Activated CD8-positive, alpha-beta memory T cell treated with anti-CD3 and anti-CD28 coated beads, Interleukin-2, amount 50 U/mL, for 4 hours (primary cell): ENCODE data around the gene BST2.
A peak's percentile ranks its signal among the peaks of the same experiment; 100 is the strongest.

Source experiments
- DNase-seq: peaks from one replicate; pipeline ENCODE4 v3.0.0-alpha.2; 2020

Gene BST2, protein sequence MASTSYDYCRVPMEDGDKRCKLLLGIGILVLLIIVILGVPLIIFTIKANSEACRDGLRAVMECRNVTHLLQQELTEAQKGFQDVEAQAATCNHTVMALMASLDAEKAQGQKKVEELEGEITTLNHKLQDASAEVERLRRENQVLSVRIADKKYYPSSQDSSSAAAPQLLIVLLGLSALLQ

GRCh38 chr19:17405250-17406045, at the start of gene BST2:
BST2 (minus strand) TSS chr19:17405630; CDS start chr19:17405575, 55 bp downstream.
- peak; percentile 38 for DNase-seq

- no peak for DNase-seq
Observed at GRCh38 chr19:17454576-17455071, 49.2 kb upstream of the BST2 start.

GRCh38 chr19:17451820-17452219, 46.4 kb upstream of the BST2 start:
- DNase-seq, result no peak

DNA sequence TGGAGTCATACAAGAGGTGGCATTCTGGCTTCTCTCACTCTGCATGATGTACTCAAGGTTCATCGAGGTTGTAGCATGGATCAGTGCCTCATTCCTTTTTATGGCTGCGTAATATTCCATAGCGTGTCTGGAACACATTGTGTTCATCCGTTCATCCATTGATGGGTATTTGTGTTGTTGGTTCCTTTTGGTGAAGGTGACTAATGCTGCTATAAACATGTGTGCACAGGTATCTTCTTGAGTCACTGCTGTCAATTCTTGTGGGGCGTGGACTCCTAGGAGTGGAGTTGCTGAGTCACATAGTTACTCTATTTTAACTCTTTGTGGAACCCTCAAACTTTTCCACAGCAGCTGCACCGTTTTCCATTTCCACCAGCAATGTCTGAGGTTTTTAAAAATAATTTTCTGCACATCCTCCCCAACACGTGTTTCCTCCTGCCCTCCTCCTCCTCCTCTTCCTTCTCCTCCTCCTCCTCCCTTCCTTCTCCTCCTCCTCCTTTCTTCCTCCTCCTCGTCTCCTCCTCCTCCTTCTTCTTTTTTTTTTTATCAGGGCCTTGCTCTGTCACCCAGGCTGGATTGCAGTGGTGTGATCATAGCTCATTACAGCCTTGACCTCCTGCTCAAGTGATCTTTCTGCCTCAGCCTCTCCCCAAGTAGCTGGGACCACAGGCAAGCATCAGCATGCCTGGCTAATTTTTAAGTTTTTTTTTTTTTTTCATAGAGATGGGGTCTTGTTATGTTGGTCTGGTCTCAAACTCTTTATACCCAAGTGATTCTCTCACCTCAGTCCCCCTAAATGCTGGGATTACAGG, 45.0 kb upstream of the BST2 start:
- no peak for DNase-seq

GRCh38 chr19:17448131-17448967, 42.9 kb upstream of the BST2 start, which contains the start of gene TMEM221:
TMEM221 (minus strand) TSS chr19:17448668; CDS start chr19:17448462, 206 bp downstream.
- peak; percentile 63 for DNase-seq

DNA sequence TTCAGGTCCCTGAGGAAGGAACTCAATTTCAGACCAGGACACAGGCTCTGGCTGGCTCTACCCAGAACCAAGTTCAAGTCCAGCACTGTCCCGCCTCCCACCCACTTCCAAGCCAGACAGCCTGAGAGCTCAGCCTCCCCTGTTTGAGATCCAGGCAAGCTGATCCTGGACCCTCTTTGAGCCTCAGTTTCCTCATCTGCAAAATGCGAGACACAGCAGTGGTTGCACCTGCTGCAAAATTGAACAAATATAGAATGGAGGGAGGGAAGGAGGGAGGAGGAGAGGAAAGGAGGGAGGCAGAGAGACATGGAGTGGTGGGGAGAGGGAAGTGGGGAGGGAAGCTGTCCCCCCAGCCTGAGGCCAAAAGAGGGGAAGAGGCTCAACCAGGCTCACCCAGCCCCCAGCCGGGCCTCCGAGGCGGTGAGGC, 42.3 kb upstream of the BST2 start:
- no peak for DNase-seq

- DNase-seq, result no peak
Observed at GRCh38 chr19:17445526-17446165, 40.2 kb upstream of the BST2 start.

DNA sequence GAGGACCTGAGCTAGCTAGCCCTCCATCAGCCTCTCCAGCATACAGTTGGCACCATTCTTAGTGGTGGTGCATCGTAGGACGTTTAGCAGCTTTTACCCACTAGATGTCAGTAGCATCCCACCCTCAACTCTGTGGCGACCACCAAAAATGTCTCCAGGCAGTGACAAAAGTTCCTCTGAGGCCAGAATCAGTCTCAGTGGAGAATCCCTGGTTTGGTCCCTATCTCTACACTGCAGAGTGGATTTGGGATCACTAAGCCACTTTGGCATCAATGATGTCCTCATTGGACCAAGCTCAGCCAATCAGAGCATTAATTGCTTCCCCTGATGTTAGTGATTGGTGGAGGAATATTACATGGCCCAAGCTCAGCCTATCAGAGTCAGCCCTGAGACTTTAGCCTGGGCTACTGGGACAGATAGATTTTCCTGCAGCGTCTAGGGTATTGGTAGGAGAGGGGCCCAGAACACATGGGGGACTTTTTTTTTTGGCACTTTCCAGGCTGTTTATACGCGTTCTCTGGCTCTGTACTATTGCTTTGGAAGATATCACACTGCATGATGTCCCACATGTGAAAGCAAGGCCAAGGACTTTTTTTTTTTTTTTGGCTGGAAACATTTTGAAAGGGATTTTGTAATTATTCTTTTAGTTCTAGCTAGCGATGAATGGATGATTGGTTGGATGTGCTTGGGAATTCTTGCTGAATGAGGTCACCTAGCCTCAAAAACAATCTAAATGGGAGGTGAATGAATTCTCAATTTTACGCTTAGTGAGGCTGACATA, 36.0 kb upstream of the BST2 start:
- peak; percentile 28 for DNase-seq

GRCh38 chr19:17436874-17437267, 31.4 kb upstream of the BST2 start:
- no peak for DNase-seq

DNA sequence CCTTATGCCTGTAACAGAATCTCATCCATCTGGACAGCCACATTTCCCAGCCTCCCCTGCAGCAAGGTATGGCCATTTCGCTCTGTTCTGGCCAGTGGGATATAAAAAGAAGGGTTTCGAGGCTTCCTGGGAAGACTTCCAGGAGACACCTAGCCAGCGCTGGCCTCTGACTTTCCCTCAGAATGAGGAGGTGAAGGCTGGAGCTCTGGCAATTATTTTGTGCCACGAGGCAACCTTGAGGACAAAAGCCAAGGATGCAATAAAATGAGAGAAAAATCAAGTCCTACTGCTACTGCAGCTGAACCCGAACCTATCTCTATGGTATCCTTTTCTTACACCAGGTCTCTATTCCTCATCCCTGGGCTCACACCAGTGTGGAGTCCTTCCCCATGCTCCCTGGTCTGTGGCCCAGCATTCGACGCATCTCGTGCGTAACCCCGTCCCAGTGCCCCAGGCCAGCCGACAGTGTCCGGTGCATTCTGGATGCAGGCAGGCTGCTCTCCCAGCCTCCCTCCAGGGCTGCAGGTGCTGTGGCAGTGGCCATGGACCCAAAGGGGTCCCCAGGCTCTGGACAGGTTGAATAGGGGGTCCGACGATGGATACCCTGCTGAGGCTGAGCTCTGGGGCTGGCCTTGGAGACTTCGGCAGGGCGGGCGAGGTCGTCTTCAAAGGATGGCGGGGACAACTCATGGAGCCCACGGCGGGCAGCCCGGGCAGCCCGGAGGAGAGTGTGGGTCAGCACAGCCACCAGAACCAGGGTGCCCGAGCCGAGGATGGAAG, 30.9 kb upstream of the BST2 start:
- DNase-seq, result no peak

GRCh38 chr19:17435218-17435617, 29.8 kb upstream of the BST2 start:
- DNase-seq, result no peak

DNA sequence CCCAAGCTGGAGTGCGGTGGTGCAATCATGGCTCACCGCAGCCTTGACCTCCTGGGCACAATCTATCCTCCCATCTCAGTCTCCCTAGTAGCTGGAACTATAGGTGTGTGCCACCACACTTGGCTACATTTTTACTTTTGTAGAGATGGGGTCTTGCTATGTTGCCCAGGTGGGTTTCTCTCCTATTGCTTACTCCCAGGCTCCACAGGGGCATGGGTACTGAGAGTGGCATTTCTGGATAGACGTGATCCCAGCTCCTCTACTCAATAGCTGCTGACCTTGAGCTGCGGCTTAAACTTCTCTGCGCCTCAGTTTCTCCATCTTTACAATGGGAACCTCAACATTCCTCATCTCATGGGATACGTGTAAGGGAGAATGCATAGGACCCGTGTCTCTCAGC, 26.0 kb upstream of the BST2 start:
- no peak for DNase-seq

DNA sequence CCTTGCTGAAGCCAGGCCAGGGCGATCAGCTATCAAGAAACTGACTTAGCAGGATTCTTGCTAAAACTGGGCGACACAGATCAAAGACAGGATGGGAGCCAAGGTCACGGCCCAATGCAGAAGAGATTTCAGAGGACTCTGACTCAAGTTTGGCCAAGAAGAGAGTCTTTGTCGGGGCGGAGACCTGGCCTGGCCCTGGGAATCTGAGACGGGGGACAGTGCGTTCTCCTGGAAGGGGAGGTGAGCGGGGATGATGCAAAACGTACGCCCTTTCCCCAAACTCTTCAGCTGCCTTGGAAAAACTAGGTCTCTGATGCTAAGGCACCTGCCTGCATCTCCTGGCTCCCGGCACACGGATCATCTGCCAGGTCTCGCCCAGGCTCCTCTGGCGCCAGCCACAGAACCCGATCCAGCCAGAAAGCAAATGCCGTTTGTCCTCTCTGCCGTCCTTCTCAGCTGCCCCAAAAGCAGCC, 24.2 kb upstream of the BST2 start:
- no peak for DNase-seq

GRCh38 chr19:17424743-17425365, 19.4 kb upstream of the BST2 start:
- DNase-seq, result no peak

DNA sequence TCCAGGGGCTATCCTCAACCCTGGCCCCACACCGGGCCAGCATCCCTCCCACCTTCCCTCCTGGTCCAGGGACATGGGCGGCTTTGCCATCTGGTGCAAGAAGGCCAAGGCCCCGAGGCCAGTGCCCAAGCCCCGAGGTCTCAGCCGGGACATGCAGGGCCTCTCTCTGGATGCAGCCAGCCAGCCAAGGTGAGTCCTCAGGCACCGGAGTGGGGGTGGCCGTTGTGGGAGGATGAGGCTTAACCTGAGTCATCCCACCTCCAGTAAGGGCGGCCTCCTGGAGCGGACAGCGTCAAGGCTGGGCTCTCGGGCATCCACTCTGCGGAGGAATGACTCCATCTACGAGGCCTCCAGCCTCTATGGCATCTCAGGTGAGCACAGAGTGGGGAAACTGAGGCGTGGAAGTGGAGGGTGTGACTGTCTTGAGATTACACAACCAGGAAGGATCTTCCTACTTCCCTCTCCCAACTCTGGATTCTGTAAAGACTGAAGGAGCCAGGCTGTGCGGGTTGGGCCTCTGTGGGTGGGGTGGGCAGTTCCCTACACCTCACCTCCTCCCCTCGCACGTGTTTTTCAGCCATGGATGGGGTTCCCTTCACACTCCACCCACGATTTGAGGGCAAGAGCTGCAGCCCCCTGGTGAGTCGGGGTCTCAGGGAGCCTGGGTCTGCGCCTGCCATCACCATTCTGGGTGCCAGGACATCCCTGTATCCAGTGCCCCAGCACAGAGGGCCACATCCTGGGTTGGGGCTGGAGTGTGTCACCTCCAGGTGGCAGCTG, 18.2 kb upstream of the BST2 start:
- DNase-seq, result no peak

GRCh38 chr19:17421942-17422341, 16.5 kb upstream of the BST2 start:
- no peak for DNase-seq

- peak; percentile 30 for DNase-seq
Observed at GRCh38 chr19:17420475-17420924, 15.1 kb upstream of the BST2 start.

DNA sequence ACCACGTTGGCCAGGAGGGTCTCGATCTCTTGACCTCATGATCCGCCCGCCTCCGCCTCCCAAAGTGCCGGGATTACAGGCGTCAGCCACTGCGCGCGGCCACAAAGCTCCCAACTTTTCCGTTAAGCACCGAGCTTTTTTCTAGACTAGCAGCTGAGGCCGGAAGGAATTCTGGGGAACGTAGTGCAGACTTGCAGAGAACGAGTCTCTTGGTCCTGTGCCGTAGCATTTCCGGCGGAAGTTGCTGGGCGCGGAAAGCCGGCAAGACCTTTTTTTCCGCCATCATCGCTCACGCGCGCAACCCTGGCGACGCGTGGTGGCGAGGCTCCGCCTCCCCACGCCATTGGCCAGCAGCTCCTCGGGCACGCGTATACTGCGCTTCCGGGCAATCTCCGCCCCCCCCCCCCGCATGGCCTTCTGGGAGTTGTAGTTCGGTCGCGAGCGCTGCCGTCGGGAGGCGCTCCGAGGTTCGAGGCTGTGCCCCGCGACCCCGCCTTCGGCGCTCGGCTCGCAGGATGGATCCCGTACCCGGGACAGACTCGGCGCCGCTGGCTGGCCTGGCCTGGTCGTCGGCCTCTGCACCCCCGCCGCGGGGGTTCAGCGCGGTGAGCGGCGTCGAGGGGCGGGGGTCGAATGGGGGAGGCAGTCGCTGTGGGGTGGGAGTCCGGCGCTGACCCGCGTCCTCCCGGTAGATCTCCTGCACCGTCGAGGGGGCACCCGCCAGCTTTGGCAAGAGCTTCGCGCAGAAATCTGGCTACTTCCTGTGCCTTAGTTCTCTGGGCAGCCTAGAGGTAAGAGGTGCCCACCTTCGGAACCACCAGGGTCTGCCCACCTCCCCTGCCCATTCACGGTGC, 14.4 kb upstream of the BST2 start, which contains the start of gene MVB12A:
Gene MVB12A (plus strand): TSS at position 427 of the 854 bp plus-strand sequence. CDS start 89 bp downstream, at position 516.
- peak; percentile 93 for DNase-seq
